K562 (cell line): ENCODE data around the gene CHTF8. TPM values are rescaled to one million over a fixed set of nuclear protein-coding genes. Genes with fewer than 3 reads are reported as not detected.

Experiments used
- ATF1 ChIP-seq, 2 experiments: fragments of 450-650 bp in 1 of 2; IDR thresholded peaks; 2 replicates each; pipeline ENCODE4 v1.6.1; 2016; ENCODE audit warnings: missing compliant biosample characterization in 1 of 2, missing genetic modification characterization in 1 of 2
- BDP1 ChIP-seq: IDR thresholded peaks from 3 replicates; pipeline ENCODE4 v1.6.1; 2011; ENCODE audit not compliant: insufficient read length, insufficient read depth
- HLTF ChIP-seq: fragments of 450-650 bp; IDR thresholded peaks from 2 replicates; pipeline ENCODE4 v1.6.1; 2016
- MEF2D ChIP-seq: conservative IDR thresholded peaks from 2 replicates; pipeline ENCODE4 v1.6.1; 2016; ENCODE audit warnings: low read depth, missing genetic modification characterization, missing compliant biosample characterization
- NFYB ChIP-seq: IDR thresholded peaks from 2 replicates; pipeline ENCODE4 v1.6.1; 2011; ENCODE audit warnings: mild to moderate bottlenecking, moderate library complexity; ENCODE audit not compliant: insufficient read length; ENCODE audit errors: extremely low read depth
- SRF ChIP-seq, 2 experiments: fragments of 250-450, 450-650 bp in 1 of 2; sonication (Bioruptor Pico) in 1 of 2; sonication (generic) in 1 of 2; formaldehyde crosslinking; IDR thresholded peaks; 2 replicates each; pipeline versions ENCODE4 v1.5.0 to v1.5.1; 2020 to 2022; ENCODE audit warnings: mild to moderate bottlenecking in 1 of 2, missing genetic modification reagents in 1 of 2
- ZBTB26 ChIP-seq: fragments of 450-650 bp; formaldehyde crosslinking; IDR thresholded peaks from 2 replicates; pipeline ENCODE4 v1.4.0; 2022; ENCODE audit warnings: missing genetic modification characterization
- ZNF197 ChIP-seq: fragments of 200-800 bp; sonication (Bioruptor generic); IDR thresholded peaks from 2 replicates; pipeline ENCODE4 v1.6.1; 2016; ENCODE audit warnings: low read depth, missing genetic modification characterization, missing compliant biosample characterization
- polyA plus RNA-seq, 8 experiments: library from polyadenylated mRNA; depleted of rRNA in 4 of 8; stranded (reverse) in 5 of 8; unstranded in 3 of 8; fragments of >200 nt; fragmentation: Nextera tagmentation in 2 of 8; fragmentation: Illumina TruSeq in 1 of 8; extraction: Ambion mirVana in 2 of 8; extraction: Trizol in 1 of 8; gene quantifications; 2 replicates each; pipeline versions ENCODE4 v1.2.1 to v1.2.3, GENCODE V29; 2011 to 2014; ENCODE audit warnings: inconsistent platforms in 1 of 8, missing spikeins in 1 of 8
- total RNA-seq, 7 experiments: library from RNA; depleted of rRNA in 6 of 7; stranded (reverse); fragments of >200 nt in 6 of 7; fragmentation: Illumina TruSeq in 2 of 7; extraction: Trizol in 2 of 7; gene quantifications; 2 replicates each; pipeline versions ENCODE4 v1.2.1 to v1.2.3, GENCODE V29; 2011 to 2021; ENCODE audit warnings: low replicate concordance in 1 of 7
- TF ChIP-seq, protein P1 (sequence below): fragments of 450-650 bp; IDR thresholded peaks from 2 replicates; pipeline ENCODE4 v1.7.1; 2018; ENCODE audit warnings: mild to moderate bottlenecking, low read depth; ENCODE audit not compliant: partially characterized antibody
- TF ChIP-seq, protein P2 (sequence below): sonication (generic); formaldehyde crosslinking; IDR thresholded peaks from 2 replicates; pipeline ENCODE4 v1.8.0; 2022; ENCODE audit warnings: missing genetic modification reagents, mild to moderate bottlenecking, borderline replicate concordance
- TF ChIP-seq, protein P3 (sequence below), 2 experiments: fragments of 450-650 bp; IDR thresholded peaks; 2 replicates each; pipeline ENCODE4 v1.6.1; 2016
- TF ChIP-seq, protein P4 (sequence below): fragments of 250-450 bp; sonication (Bioruptor Pico); IDR thresholded peaks from 2 replicates; pipeline ENCODE4 v1.4.0; 2020

CHTF8 gene
- total and polyA plus RNA-seq, 9 of the 15 experiments (the other 6 are each of a cell fraction or from before 2014, with no cell fraction given) = 20.2 to 199 (median 108) TPM

- TF ChIP-seq, protein P1, sequence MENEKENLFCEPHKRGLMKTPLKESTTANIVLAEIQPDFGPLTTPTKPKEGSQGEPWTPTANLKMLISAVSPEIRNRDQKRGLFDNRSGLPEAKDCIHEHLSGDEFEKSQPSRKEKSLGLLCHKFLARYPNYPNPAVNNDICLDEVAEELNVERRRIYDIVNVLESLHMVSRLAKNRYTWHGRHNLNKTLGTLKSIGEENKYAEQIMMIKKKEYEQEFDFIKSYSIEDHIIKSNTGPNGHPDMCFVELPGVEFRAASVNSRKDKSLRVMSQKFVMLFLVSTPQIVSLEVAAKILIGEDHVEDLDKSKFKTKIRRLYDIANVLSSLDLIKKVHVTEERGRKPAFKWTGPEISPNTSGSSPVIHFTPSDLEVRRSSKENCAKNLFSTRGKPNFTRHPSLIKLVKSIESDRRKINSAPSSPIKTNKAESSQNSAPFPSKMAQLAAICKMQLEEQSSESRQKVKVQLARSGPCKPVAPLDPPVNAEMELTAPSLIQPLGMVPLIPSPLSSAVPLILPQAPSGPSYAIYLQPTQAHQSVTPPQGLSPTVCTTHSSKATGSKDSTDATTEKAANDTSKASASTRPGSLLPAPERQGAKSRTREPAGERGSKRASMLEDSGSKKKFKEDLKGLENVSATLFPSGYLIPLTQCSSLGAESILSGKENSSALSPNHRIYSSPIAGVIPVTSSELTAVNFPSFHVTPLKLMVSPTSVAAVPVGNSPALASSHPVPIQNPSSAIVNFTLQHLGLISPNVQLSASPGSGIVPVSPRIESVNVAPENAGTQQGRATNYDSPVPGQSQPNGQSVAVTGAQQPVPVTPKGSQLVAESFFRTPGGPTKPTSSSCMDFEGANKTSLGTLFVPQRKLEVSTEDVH = peak; percentile 63
- TF ChIP-seq HLTF = no peak
- TF ChIP-seq, protein P2, sequence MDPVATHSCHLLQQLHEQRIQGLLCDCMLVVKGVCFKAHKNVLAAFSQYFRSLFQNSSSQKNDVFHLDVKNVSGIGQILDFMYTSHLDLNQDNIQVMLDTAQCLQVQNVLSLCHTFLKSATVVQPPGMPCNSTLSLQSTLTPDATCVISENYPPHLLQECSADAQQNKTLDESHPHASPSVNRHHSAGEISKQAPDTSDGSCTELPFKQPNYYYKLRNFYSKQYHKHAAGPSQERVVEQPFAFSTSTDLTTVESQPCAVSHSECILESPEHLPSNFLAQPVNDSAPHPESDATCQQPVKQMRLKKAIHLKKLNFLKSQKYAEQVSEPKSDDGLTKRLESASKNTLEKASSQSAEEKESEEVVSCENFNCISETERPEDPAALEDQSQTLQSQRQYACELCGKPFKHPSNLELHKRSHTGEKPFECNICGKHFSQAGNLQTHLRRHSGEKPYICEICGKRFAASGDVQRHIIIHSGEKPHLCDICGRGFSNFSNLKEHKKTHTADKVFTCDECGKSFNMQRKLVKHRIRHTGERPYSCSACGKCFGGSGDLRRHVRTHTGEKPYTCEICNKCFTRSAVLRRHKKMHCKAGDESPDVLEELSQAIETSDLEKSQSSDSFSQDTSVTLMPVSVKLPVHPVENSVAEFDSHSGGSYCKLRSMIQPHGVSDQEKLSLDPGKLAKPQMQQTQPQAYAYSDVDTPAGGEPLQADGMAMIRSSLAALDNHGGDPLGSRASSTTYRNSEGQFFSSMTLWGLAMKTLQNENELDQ (CRISPR knock-in tag) = no peak
- TF ChIP-seq BDP1 = no peak
- 0 out of 2 replicates have a peak, but pooled peaks have one; percentile 44 for TF ChIP-seq ZBTB26
- TF ChIP-seq ZNF197 (CRISPR knock-in tag) = no peak
- TF ChIP-seq NFYB = no peak
- TF ChIP-seq ATF1 (CRISPR knock-in tag; IDR thresholded peaks at IDR 0.05) = peak; percentile 40; the same call in 1 of the 2 replicates
- TF ChIP-seq ATF1 (tag; IDR thresholded peaks at IDR 0.05) = peak; percentile 79
- TF ChIP-seq, protein P3, sequence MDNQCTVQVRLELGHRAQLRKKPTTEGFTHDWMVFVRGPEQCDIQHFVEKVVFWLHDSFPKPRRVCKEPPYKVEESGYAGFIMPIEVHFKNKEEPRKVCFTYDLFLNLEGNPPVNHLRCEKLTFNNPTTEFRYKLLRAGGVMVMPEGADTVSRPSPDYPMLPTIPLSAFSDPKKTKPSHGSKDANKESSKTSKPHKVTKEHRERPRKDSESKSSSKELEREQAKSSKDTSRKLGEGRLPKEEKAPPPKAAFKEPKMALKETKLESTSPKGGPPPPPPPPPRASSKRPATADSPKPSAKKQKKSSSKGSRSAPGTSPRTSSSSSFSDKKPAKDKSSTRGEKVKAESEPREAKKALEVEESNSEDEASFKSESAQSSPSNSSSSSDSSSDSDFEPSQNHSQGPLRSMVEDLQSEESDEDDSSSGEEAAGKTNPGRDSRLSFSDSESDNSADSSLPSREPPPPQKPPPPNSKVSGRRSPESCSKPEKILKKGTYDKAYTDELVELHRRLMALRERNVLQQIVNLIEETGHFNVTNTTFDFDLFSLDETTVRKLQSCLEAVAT (IDR thresholded peaks at IDR 0.05) = no peak
- no peak for TF ChIP-seq SRF (CRISPR knock-in tag; IDR thresholded peaks at IDR 0.05)
- no peak for TF ChIP-seq MEF2D (tag)
- TF ChIP-seq, protein P4, sequence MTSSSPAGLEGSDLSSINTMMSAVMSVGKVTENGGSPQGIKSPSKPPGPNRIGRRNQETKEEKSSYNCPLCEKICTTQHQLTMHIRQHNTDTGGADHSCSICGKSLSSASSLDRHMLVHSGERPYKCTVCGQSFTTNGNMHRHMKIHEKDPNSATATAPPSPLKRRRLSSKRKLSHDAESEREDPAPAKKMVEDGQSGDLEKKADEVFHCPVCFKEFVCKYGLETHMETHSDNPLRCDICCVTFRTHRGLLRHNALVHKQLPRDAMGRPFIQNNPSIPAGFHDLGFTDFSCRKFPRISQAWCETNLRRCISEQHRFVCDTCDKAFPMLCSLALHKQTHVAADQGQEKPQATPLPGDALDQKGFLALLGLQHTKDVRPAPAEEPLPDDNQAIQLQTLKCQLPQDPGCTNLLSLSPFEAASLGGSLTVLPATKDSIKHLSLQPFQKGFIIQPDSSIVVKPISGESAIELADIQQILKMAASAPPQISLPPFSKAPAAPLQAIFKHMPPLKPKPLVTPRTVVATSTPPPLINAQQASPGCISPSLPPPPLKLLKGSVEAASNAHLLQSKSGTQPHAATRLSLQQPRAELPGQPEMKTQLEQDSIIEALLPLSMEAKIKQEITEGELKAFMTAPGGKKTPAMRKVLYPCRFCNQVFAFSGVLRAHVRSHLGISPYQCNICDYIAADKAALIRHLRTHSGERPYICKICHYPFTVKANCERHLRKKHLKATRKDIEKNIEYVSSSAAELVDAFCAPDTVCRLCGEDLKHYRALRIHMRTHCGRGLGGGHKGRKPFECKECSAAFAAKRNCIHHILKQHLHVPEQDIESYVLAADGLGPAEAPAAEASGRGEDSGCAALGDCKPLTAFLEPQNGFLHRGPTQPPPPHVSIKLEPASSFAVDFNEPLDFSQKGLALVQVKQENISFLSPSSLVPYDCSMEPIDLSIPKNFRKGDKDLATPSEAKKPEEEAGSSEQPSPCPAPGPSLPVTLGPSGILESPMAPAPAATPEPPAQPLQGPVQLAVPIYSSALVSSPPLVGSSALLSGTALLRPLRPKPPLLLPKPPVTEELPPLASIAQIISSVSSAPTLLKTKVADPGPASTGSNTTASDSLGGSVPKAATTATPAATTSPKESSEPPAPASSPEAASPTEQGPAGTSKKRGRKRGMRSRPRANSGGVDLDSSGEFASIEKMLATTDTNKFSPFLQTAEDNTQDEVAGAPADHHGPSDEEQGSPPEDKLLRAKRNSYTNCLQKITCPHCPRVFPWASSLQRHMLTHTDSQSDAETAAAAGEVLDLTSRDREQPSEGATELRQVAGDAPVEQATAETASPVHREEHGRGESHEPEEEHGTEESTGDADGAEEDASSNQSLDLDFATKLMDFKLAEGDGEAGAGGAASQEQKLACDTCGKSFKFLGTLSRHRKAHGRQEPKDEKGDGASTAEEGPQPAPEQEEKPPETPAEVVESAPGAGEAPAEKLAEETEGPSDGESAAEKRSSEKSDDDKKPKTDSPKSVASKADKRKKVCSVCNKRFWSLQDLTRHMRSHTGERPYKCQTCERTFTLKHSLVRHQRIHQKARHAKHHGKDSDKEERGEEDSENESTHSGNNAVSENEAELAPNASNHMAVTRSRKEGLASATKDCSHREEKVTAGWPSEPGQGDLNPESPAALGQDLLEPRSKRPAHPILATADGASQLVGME (CRISPR knock-in tag) = no peak
Observed at GRCh38 chr16:69132424-69133252, at the start of gene CHTF8, which contains the start of gene UTP4 (continued).
